C4-2B (cell line): Measurements from ENCODE around the gene ASIC2.

Experiments used
- ZFX ChIP-seq: fragments of 450-650 bp; IDR thresholded peaks from 2 replicates; pipeline ENCODE4 v1.6.1; 2017
- TF ChIP-seq, protein P1 (sequence below): fragments of 450-650 bp; conservative IDR thresholded peaks from 2 replicates; pipeline ENCODE4 v1.5.1; 2017; ENCODE audit warnings: mild to moderate bottlenecking

GRCh38 chr17:33152783-33153182, 140.3 kb downstream of the ASIC2 start:
- TF ChIP-seq, protein P1, sequence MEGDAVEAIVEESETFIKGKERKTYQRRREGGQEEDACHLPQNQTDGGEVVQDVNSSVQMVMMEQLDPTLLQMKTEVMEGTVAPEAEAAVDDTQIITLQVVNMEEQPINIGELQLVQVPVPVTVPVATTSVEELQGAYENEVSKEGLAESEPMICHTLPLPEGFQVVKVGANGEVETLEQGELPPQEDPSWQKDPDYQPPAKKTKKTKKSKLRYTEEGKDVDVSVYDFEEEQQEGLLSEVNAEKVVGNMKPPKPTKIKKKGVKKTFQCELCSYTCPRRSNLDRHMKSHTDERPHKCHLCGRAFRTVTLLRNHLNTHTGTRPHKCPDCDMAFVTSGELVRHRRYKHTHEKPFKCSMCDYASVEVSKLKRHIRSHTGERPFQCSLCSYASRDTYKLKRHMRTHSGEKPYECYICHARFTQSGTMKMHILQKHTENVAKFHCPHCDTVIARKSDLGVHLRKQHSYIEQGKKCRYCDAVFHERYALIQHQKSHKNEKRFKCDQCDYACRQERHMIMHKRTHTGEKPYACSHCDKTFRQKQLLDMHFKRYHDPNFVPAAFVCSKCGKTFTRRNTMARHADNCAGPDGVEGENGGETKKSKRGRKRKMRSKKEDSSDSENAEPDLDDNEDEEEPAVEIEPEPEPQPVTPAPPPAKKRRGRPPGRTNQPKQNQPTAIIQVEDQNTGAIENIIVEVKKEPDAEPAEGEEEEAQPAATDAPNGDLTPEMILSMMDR: no peak
- no peak for TF ChIP-seq ZFX
